OCI-LY1 (cell line): ENCODE results near the gene LSAMP.

Experiments used
- H2AFZ ChIP-seq: fragments of 200-600 bp; sonication (generic), shearing (Covaris generic); 2 replicates; pipeline ENCODE4 v1.6.0; 2014; ENCODE audit warnings: antibody characterized with exemption, mild to moderate bottlenecking, low read length
- H3F3A ChIP-seq: fragments of 200-600 bp; sonication (generic), shearing (Covaris generic); 2 replicates; pipeline ENCODE4 v1.6.0; 2014; ENCODE audit warnings: mild to moderate bottlenecking, antibody characterized with exemption, low read length, moderate library complexity; ENCODE audit not compliant: insufficient read depth
- H3K27ac ChIP-seq: fragments of 200-600 bp; sonication (generic); 2 replicates; pipeline ENCODE4 v1.5.1; 2014; ENCODE audit warnings: low read length, mixed run types, mild to moderate bottlenecking, low read depth; ENCODE audit not compliant: poor library complexity, severe bottlenecking
- H3K27me3 ChIP-seq: fragments of 200-600 bp; sonication (generic); 2 replicates; pipeline ENCODE4 v1.6.0; 2014; ENCODE audit warnings: antibody characterized with exemption, mild to moderate bottlenecking, low read length, moderate library complexity; ENCODE audit not compliant: insufficient read depth
- H3K36me3 ChIP-seq: fragments of 200-600 bp; sonication (generic); 2 replicates; pipeline ENCODE4 v1.6.1; 2014; ENCODE audit warnings: mild to moderate bottlenecking, antibody characterized with exemption, low read length, moderate library complexity, mixed read lengths; ENCODE audit not compliant: insufficient read depth
- H3K4me1 ChIP-seq: fragments of 200-600 bp; sonication (generic); 2 replicates; pipeline ENCODE4 v1.5.1; 2014; ENCODE audit warnings: mild to moderate bottlenecking, low read length, moderate library complexity; ENCODE audit not compliant: insufficient read depth, severe bottlenecking
- H3K4me2 ChIP-seq: fragments of 200-600 bp; sonication (generic), shearing (Covaris generic); 2 replicates; pipeline ENCODE4 v1.6.1; 2014; ENCODE audit warnings: low read length
- H3K4me3 ChIP-seq: fragments of 200-600 bp; sonication (generic); 2 replicates; pipeline ENCODE4 v1.5.1; 2014; ENCODE audit warnings: low read length, low read depth, mild to moderate bottlenecking, mixed read lengths; ENCODE audit not compliant: poor library complexity, severe bottlenecking
- H3K79me2 ChIP-seq: fragments of 200-600 bp; shearing (Covaris generic); 2 replicates; pipeline ENCODE4 v1.6.1; 2016; ENCODE audit warnings: mixed run types, low read length, mixed read lengths; ENCODE audit not compliant: insufficient read depth
- H3K9ac ChIP-seq: fragments of 200-600 bp; sonication (generic), shearing (Covaris generic); 2 replicates; pipeline ENCODE4 v1.6.1; 2014; ENCODE audit warnings: mild to moderate bottlenecking, low read length, mixed read lengths
- H3K9me2 ChIP-seq: fragments of 200-600 bp; sonication (generic), shearing (Covaris generic); 2 replicates; pipeline ENCODE4 v1.6.1; 2014; ENCODE audit warnings: low read depth, mild to moderate bottlenecking, low read length, mixed read lengths
- H3K9me3 ChIP-seq: fragments of 200-600 bp; shearing (Covaris generic); 2 replicates; pipeline ENCODE4 v1.6.1; 2014; ENCODE audit warnings: low read length, mixed read lengths
- H4K20me1 ChIP-seq: fragments of 200-600 bp; sonication (generic), shearing (Covaris generic); 2 replicates; pipeline ENCODE4 v1.6.0; 2016; ENCODE audit warnings: mild to moderate bottlenecking, low read length; ENCODE audit not compliant: insufficient read depth
- CTCF ChIP-seq: fragments of 200-600 bp; sonication (generic), shearing (Covaris generic); IDR thresholded peaks from 2 replicates; pipeline ENCODE4 v1.5.1; 2017; ENCODE audit warnings: mild to moderate bottlenecking, antibody characterized with exemption, low read length, moderate library complexity, mixed read lengths
- EZH2 ChIP-seq: fragments of 200-600 bp; sonication (generic), shearing (Covaris generic); IDR thresholded peaks from 2 replicates; pipeline ENCODE4 v1.8.0; 2017; ENCODE audit warnings: borderline replicate concordance, mixed run types, mild to moderate bottlenecking, antibody characterized with exemption, low read length, moderate library complexity, mixed read lengths

LSAMP gene

DNA sequence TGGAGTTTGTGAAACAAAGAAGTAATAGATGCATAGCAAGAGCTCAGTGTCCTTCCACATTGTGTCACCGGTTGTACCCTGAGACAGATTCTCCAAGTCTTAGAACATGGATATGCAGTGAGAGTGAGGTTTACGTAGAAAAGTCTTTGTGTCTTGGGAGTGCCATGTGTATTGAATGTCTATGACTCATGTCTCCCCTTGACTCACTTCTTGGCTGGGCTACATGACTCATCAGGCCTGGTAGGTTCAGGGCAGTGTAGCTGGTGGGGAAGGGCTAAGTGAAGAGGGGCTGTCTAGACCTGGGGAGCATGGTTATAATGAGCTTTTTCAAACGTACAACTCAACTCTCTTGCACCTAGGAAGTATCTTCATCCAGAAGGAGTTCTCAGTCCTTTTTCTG is 654.5 kb downstream of the LSAMP start:
- Histone ChIP-seq H3K4me3 (no peak overlapping the region), H3K27ac (no peak overlapping the region), H3K4me1 (no peaks in the 10 kb centered on the region), H3K36me3 (no peaks in the 10 kb centered on the region), H3F3A (no peaks in the 10 kb centered on the region), H4K20me1 (no peaks in the 10 kb centered on the region), H3K9me2 (no peaks in the 10 kb centered on the region), H3K27me3 (no peaks in the 10 kb centered on the region), H2AFZ (no peak overlapping the region), H3K9me3 (no peaks in the 10 kb centered on the region), H3K4me2 (no peak overlapping the region), H3K9ac (no peak overlapping the region), H3K79me2 (no peaks in the 10 kb centered on the region)
- TF ChIP-seq CTCF = no peak
- TF ChIP-seq EZH2 = no peak

DNA sequence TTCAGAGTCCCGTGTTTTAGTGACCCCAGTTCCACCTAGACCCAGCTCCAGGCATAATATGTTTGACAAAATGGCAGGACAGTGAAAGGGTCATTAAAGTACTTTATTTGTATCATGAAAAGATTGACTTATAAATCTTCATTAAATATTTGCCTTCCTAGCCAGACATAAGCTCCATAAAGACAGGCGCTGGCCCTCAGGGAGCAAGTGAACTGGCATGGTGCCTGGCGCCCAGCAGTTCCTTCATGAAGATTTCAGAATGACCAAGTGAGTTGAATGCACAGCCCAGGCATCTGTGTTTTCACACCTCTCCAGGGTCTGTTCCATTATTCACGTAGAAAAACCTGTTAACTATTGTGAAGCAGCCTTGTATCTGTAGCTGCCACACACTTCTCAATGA is 655.8 kb downstream of the LSAMP start:
- Histone ChIP-seq H3K4me1 (peaks cover 7% of the 10 kb centered on the region), H3K27me3 (no peaks in the 10 kb centered on the region), H3K9me2 (no peaks in the 10 kb centered on the region), H3K9me3 (no peaks in the 10 kb centered on the region), H3K79me2 (no peaks in the 10 kb centered on the region), H4K20me1 (no peaks in the 10 kb centered on the region), H3K4me2 (no peak overlapping the region), H3K4me3 (no peak overlapping the region), H3K27ac (no peak overlapping the region), H3K9ac (no peak overlapping the region), H2AFZ (no peak overlapping the region), H3K36me3 (no peaks in the 10 kb centered on the region), H3F3A (no peaks in the 10 kb centered on the region)
- no peak for TF ChIP-seq EZH2
- no peak for TF ChIP-seq CTCF

DNA sequence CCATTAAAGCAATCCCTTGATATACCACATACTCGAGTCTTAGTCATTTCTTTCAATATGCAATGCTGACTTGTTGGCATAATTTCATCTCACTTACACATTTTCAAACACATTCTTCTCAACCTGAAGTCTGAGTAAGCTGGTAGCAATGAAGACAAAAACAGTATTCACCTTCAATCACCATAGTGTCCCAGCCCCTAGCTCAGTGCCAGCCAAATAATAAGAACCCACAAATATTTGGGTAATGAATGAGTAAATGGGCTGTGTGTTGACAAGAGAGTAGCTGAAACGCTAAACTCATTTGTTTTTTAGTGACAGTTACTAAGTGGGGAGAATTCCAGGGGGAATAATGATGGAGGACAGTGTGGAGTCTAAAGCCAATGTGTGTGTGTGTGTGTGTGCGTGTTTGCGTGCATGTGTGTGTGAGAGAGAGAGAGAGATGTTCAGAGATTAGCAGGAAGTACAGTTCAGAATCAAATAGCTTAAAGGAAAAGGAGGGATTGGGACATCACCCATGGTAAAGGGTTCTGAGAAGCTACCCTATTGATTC is 656.3 kb downstream of the LSAMP start:
- no peaks in the 10 kb centered on the region for H3K36me3 ChIP-seq
- no peak overlapping the region for H3K4me3 ChIP-seq
- H3K9me3 ChIP-seq = no peaks in the 10 kb centered on the region
- H3K4me2 ChIP-seq = no peak overlapping the region
- no peak overlapping the region for H3K9ac ChIP-seq
- no peaks in the 10 kb centered on the region for H3K27me3 ChIP-seq
- no peaks in the 10 kb centered on the region for H4K20me1 ChIP-seq
- H2AFZ ChIP-seq = no peak overlapping the region
- TF ChIP-seq EZH2 = no peak
- no peak for TF ChIP-seq CTCF
- no peaks in the 10 kb centered on the region for H3K9me2 ChIP-seq
- peaks cover 7% of the 10 kb centered on the region for H3K4me1 ChIP-seq
- H3K27ac ChIP-seq = no peak overlapping the region
- H3K79me2 ChIP-seq = no peaks in the 10 kb centered on the region
- H3F3A ChIP-seq = no peaks in the 10 kb centered on the region
